HUES48 (cell line): ENCODE measurements around the gene GOLGA3.
"Not testable (repeated sequence)": the region's sequence is repeated elsewhere in the genome, so short reads cannot be mapped to it uniquely, and the experiment has no call there.

ENCODE experiments used
- H3K27ac ChIP-seq: one replicate; pipeline ENCODE4 v1.7.0; 2013; ENCODE audit warnings: low read depth, low read length, inconsistent platforms
- H3K27me3 ChIP-seq: 2 replicates; pipeline ENCODE4 v1.6.1; 2013; ENCODE audit warnings: mild to moderate bottlenecking, low read length; ENCODE audit not compliant: control insufficient read depth, insufficient read depth
- H3K36me3 ChIP-seq: 2 replicates; pipeline ENCODE4 v1.6.1; 2013; ENCODE audit warnings: low read length; ENCODE audit not compliant: control insufficient read depth, insufficient read depth
- H3K4me1 ChIP-seq: 2 replicates; pipeline ENCODE4 v1.6.1; 2013; ENCODE audit warnings: mild to moderate bottlenecking, low read length; ENCODE audit not compliant: control insufficient read depth, insufficient read depth
- H3K4me3 ChIP-seq: 2 replicates; pipeline ENCODE4 v1.5.1; 2013; ENCODE audit warnings: mild to moderate bottlenecking, low read depth, low read length
- H3K9ac ChIP-seq: 2 replicates; pipeline ENCODE4 v1.6.1; 2013; ENCODE audit warnings: mild to moderate bottlenecking, low read depth, low read length, moderate library complexity
- H3K9me3 ChIP-seq: 2 replicates; pipeline ENCODE4 v1.6.1; 2013; ENCODE audit warnings: low read length; ENCODE audit not compliant: control insufficient read depth, insufficient read depth

Gene GOLGA3

DNA sequence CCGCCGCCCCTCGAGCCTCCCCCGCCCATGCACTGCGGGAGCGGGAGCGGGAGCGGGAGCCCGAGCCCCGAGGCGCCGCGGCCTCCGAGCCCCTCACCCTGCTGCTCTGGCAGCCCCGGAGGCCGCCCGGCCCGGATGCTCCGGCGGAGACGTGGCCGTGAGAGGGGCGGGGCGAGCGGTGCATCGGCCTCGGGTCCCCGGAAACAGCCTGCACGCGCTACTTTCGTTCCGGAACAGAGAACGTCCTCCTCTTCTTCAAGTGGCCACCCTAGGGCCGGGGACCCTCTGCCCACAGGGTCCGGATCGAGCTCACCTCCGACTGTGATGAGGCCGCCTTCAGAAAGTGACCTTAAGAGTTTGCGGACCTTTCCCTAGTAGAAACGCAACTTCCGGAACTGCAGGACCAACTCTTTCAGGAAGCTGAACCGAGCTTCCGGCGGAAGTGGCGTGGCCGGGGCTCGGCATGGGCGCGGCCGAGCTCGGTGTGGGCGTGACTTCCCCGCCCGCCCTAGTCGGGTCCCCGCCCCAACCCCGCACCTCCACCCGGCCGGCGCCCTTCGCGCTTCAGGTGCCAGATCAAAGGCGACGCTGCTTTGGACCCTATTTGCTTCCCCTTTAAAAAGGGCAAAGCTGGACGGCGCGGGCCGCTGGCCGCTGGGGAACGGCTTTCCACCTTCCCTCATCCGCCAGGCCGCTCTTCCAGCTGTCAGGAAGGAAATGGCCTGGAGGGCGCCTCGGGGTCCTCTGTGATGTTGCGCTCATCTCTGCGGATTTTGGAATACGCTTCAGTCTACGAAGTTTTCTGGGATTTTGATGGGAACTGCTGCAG is at the start of gene GOLGA3:
Gene GOLGA3 (minus strand): TSS at position 164 of the 829 bp plus-strand sequence. CDS start 6,741 bp downstream, outside the sequence.
- Histone ChIP-seq H3K9me3 (no peaks in the 10 kb centered on the region), H3K36me3 (peaks cover 46% of the 10 kb centered on the region)

DNA sequence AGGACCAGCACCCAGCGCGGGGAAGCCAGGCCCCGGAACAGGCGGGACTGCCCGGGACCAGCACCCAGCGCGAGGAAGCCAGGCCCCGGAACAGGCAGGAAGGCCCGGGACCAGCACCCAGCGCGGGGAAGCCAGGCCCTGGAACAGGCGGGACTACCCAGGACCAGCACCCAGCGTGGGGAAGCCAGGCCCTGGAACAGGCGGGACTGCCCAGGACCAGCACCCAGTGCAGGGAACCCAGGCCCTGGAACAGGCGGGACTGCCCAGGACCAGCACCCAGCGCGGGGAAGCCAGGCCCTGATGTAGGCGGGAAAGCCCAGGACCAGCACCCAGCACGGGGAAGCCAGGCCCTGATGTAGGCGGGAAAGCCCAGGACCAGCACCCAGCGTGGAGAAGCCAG is 46.0 kb upstream of the GOLGA3 start:
- not testable (repeated sequence) for H3K27ac ChIP-seq, H3K9ac ChIP-seq, H3K4me3 ChIP-seq, H3K9me3 ChIP-seq, H3K4me1 ChIP-seq, H3K27me3 ChIP-seq
- peaks cover 59% of the 10 kb centered on the region for H3K36me3 ChIP-seq

More for the DNA sequence above, at the start of gene GOLGA3:
- Histone ChIP-seq H3K27me3 (no peaks in the 10 kb centered on the region), H3K9ac (peak within 1 kb of the TSS; percentile 100), H3K27ac (peak within 1 kb of the TSS; percentile 96), H3K4me1 (no peaks in the 10 kb centered on the region), H3K4me3 (peak within 1 kb of the TSS; percentile 93)

- Histone ChIP-seq H3K36me3 (peaks cover 62% of the 10 kb centered on the region), H3K9ac (no peak overlapping the region), H3K27ac (no peak overlapping the region), H3K4me1 (no peaks in the 10 kb centered on the region), H3K4me3 (no peak overlapping the region), H3K9me3 (no peaks in the 10 kb centered on the region), H3K27me3 (no peaks in the 10 kb centered on the region)
Measured at GRCh38 chr12:132874175-132874574, 45.5 kb upstream of the GOLGA3 start.

DNA sequence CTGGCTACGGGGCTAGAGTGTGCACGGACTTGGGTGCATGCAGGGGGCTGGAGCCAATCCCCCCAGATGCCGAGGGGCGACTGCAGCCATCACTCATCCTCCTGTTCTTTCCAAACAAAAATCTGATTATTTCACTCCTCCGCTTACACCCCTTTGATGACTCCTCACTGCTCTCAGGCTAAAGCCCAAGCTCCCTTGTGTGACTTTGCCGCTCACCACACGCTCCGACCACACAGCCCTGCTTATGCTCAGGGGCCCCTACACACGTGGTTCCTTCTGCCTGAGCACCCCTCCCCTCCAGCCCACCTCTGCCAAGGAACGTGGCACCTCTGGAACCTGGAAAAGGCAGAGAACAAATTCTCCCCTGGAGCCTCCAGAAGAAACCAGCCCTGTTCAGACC is 45.1 kb upstream of the GOLGA3 start:
- H3K4me3 ChIP-seq = no peak overlapping the region
- H3K9ac ChIP-seq = no peak overlapping the region
- no peaks in the 10 kb centered on the region for H3K9me3 ChIP-seq
- H3K27ac ChIP-seq = no peak overlapping the region
- H3K27me3 ChIP-seq = no peaks in the 10 kb centered on the region
- peaks cover 63% of the 10 kb centered on the region for H3K36me3 ChIP-seq
- H3K4me1 ChIP-seq = no peaks in the 10 kb centered on the region

DNA sequence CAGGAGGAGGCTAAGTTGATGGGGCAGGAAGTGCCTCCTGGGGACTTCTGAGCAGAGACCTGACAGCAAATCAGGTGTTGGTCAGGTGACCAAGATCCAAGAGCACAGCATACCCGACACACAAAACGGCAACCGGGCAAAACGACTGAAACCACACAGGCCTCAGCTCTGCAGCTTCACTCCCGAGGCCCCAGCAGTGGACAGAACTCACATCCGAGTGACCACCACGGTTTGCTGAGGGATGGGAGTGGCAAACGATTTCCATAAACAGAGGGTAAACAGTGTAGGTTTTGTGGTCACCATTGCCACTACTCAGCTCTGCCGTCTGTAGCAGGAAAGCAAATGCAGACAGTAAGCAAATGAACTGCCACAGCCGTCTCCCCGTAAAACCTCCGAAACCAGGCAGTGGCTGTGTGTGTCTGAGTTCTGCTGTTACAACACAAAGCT is 44.3 kb upstream of the GOLGA3 start:
- no peaks in the 10 kb centered on the region for H3K9me3 ChIP-seq
- no peak overlapping the region for H3K27ac ChIP-seq
- no peak overlapping the region for H3K4me3 ChIP-seq
- no peaks in the 10 kb centered on the region for H3K4me1 ChIP-seq
- H3K27me3 ChIP-seq = no peaks in the 10 kb centered on the region
- H3K9ac ChIP-seq = no peak overlapping the region
- H3K36me3 ChIP-seq = peaks cover 64% of the 10 kb centered on the region

DNA sequence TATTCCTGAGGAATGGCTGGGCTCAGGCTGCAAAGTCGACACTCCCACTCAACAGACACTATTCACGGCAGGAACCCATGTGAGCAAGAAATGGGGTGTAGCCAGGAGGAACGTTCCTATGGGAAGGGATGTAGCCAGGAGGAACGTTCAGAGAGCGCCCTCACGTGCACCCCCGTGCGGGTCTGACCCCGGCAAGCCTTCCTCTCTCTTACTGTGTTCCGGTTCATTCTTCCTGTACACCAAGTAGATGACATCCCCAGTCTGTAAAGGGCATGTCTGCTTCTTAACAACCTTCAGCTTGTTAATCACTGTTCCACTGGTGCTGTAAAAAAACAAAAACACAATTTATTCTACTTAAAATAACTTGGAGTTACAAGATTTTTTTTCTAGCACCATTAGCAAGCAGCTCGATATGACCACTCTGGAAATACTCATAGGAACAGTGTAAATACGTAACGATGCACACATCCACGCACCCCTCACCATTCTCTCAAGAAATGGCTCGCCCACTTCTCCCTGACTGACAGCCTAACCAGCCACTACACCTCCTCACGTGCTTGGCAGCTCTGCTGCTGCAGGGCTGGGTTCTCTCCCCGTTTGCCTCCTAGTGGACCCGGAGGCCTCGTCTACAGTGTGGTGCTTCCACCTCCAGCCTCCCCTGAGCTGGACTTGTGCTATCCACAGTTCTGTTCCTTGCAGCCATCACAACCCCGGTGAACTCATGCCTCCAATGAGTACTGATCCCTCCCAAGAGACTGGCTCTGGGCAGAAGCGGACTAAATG is 43.6 kb upstream of the GOLGA3 start:
- Histone ChIP-seq H3K27ac (no peak overlapping the region), H3K9me3 (no peaks in the 10 kb centered on the region), H3K4me1 (no peaks in the 10 kb centered on the region), H3K27me3 (no peaks in the 10 kb centered on the region), H3K9ac (no peak overlapping the region), H3K4me3 (no peak overlapping the region), H3K36me3 (peaks cover 68% of the 10 kb centered on the region)

DNA sequence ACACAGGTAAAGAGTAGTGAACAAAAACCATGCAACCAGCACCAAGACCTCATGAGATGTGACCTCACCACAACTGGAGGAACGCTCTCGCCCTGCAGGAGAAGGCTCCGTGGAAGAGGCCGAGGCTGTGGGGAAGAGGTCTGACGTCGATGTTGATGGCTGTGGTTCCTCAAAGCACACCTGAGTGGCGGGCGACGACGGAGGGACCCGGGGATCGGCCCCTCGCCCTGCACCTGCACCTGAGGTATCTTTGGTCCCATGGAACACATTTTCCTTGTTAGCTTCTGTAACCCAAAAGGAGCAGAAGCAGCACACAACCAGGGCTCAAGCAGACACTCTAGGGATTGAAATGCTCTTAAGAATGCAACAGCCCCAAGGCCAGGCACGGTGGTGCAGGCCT is 40.9 kb upstream of the GOLGA3 start:
- H3K4me1 ChIP-seq = no peaks in the 10 kb centered on the region
- H3K4me3 ChIP-seq = no peak overlapping the region
- no peaks in the 10 kb centered on the region for H3K9me3 ChIP-seq
- no peaks in the 10 kb centered on the region for H3K27me3 ChIP-seq
- H3K9ac ChIP-seq = no peak overlapping the region
- H3K36me3 ChIP-seq = peaks cover 64% of the 10 kb centered on the region
- H3K27ac ChIP-seq = no peak overlapping the region

DNA sequence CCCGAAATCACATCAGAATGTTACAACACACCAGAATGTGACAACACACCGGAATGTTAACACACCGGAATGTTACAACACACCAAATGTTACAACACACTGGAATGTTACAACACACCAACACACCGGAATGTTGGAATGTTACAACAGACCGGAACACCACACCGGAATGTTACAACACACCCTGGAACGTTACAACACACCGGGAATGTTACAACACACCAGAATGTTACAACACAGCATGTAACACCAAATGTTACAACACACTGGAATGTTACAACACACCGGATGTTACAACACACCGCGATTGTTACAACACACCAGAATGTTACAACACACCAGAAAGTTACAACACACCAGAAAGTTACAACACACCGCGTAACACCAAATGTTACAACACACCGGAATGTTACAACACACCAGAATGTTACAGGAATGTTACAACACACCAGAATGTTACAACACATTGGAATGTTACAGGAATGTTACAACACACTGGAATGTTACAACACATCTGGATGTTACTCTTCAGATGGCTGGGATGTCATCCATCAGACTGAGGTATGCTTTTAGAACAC is 37.7 kb upstream of the GOLGA3 start:
- Histone ChIP-seq H3K36me3 (peaks cover 52% of the 10 kb centered on the region), H3K27me3 (no peaks in the 10 kb centered on the region), H3K27ac (no peak overlapping the region), H3K4me1 (no peaks in the 10 kb centered on the region), H3K9me3 (no peaks in the 10 kb centered on the region), H3K9ac (no peak overlapping the region), H3K4me3 (no peak overlapping the region)

DNA sequence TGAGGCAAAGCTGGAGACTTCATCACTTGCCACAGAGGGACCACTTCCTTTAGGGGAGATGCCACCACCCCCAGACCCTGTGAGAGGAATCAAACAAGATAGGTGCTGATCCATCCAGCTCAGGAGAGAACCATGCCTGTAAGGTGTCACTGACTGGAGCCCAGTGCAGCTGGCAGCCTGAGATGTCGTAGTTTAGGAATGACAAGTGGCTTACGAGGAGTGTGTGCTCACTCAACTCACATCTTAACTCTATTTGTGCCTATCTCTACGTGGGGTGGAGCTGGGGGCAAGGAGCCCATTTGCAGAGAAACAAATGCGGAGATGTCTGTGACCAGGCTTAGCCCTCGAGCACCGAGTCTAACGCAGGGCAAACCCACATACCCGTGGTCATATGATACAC is 32.9 kb upstream of the GOLGA3 start:
- H3K4me1 ChIP-seq = no peaks in the 10 kb centered on the region
- H3K27me3 ChIP-seq = no peaks in the 10 kb centered on the region
- no peak overlapping the region for H3K27ac ChIP-seq
- peaks cover 59% of the 10 kb centered on the region for H3K36me3 ChIP-seq
- no peak overlapping the region for H3K4me3 ChIP-seq
- H3K9ac ChIP-seq = no peak overlapping the region
- H3K9me3 ChIP-seq = no peaks in the 10 kb centered on the region

- Histone ChIP-seq H3K27me3 (no peaks in the 10 kb centered on the region), H3K4me1 (no peaks in the 10 kb centered on the region), H3K27ac (no peak overlapping the region), H3K9ac (no peak overlapping the region), H3K36me3 (peaks cover 70% of the 10 kb centered on the region), H3K4me3 (no peak overlapping the region), H3K9me3 (no peaks in the 10 kb centered on the region)
Measured at GRCh38 chr12:132858718-132859266, 30.1 kb upstream of the GOLGA3 start.
